DND-41 (cell line): ENCODE results near the gene MAST4.

Source experiments
- CTCF ChIP-seq: IDR thresholded peaks from 2 replicates; pipeline ENCODE4 v1.5.1; 2012; ENCODE audit warnings: borderline replicate concordance, low read length, moderate library complexity, mild to moderate bottlenecking; ENCODE audit not compliant: poor library complexity, severe bottlenecking; ENCODE audit errors: extremely low read depth
- EZH2 ChIP-seq: IDR thresholded peaks from 3 replicates; pipeline ENCODE4 v1.6.1; 2012; ENCODE audit warnings: borderline replicate concordance, low read depth, mild to moderate bottlenecking, moderate library complexity, low read length, inconsistent platforms; ENCODE audit not compliant: severe bottlenecking

- no peak for TF ChIP-seq CTCF
- no peak for TF ChIP-seq EZH2
Measured at GRCh38 chr5:67042176-67043003, 446.2 kb downstream of the MAST4 start.
